COR-L47 (cell line): ENCODE measurements around the gene CCNQ.

Experiments used
- DNase-seq: peaks from one replicate; lab custom pipeline; 2025; lab: John Stamatoyannopoulos, UW

Gene CCNQ

GRCh38 chrX:153598541-153599191 lies at the start of gene CCNQ:
Gene CCNQ (minus strand): TSS chrX:153599139. CDS start chrX:153599073, 66 bp downstream.
- DNase-seq: no peak

GRCh38 chrX:153647461-153648357 lies 48.8 kb upstream of the CCNQ start:
- no peak for DNase-seq

DNA sequence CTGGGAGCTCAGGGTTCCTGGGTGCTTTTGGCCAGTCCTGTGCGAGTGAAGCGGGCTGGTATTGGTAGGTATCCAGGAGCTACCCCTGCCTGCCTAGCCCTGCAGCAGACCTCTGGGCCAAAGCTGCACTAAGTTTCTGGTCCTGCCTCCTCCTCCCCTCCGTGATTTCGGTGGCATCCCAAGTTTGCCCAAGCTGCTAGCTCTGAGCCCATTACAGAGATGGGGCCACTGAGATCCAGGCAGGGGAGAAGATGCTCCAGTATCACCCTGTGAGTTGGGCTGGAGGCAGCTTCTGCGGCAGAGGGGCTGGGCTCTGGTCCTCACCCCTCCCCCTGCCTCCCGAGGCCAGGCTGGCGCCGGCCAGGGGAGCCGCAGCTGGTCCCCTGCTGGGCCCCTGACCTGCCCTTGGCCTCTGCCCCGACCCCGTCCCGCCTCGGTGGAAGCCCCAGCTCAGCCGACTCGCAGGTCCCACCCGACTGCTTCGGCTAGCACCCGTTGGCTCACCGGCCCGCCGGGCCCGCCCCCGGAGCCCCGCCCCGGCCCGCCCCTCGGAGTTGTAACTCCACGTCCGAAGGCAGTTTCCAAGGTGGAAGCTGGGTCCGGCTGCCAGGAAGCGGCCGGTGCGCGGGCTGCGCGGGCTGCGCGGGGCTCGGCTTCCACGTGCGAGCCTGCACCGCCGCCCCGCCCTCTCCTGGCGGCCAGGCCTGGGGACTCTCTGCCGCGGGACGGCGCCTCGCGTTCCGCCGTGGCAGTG lies 47.9 kb upstream of the CCNQ start, which contains the start of gene DUSP9:
Gene DUSP9 (plus strand): TSS at position 584 of the 754 bp plus-strand sequence. CDS start 751 bp downstream, outside the sequence.
- no peak for DNase-seq

DNA sequence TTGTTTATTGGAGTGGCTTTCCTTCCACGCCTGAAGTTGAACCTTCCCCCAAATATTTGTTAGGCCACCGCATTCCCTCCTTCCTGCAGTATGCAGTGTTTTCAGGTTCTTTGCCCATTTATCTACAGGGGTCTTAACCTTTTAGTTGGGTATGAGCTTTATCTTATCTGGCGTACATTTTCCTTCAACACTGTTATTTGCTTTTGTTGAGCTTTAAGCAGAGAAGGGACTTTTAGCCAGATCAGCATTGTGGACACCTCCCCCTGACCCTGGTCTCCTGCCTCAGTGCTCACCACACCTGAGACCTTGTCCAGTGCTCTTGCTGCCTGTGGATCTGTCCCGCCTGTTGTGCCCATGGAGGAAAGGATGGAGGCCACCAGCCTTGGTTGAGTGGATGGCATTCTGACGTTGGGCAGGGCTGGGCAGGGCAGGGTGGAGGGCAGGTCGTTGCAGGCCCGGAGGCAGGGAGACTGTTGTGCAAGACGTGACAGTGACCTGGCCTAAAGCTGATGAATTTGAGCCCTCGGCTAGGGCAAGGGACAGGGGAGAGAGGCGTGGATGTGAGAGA lies 47.1 kb upstream of the CCNQ start:
- DNase-seq: no peak

GRCh38 chrX:153645151-153645550 lies 46.2 kb upstream of the CCNQ start:
- DNase-seq: no peak

DNA sequence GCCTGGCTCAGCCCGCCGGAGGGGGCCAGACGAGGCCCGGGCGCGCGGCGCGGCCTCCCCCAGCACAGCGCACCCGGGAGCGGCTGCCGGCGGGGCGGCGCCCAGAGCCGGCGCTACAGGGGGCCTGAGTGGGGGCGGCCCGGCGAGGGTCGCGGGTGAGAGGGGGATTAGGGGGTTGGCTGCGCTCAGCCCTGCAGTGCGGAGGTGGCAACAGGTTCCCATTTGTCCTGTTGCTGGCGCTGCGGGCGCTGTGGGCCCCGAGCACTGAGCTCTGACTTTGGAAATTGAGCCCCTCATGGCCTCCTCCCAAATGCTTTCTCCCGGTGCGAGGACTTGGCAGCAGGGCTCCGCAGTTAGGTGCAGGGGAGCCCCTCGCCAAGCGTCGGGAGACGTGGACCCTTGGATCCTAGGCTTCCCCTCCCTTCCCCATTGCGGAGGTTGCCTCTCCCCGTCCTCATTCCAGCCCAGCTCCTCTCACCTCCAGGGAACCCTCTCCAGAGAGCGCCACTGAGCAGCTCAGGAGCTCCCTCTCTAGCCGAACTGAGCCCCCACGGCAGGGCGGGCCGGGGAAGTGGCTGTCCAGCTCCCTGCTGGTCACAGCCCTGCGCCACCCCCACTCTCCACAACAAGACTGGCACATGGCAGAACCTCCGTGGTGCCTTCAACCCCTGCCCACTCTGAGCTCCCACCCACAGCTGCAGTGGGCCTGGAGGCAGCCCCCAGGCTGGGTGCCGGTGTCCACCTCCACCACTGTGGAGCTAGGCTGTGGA lies 45.6 kb upstream of the CCNQ start:
- no peak for DNase-seq

DNA sequence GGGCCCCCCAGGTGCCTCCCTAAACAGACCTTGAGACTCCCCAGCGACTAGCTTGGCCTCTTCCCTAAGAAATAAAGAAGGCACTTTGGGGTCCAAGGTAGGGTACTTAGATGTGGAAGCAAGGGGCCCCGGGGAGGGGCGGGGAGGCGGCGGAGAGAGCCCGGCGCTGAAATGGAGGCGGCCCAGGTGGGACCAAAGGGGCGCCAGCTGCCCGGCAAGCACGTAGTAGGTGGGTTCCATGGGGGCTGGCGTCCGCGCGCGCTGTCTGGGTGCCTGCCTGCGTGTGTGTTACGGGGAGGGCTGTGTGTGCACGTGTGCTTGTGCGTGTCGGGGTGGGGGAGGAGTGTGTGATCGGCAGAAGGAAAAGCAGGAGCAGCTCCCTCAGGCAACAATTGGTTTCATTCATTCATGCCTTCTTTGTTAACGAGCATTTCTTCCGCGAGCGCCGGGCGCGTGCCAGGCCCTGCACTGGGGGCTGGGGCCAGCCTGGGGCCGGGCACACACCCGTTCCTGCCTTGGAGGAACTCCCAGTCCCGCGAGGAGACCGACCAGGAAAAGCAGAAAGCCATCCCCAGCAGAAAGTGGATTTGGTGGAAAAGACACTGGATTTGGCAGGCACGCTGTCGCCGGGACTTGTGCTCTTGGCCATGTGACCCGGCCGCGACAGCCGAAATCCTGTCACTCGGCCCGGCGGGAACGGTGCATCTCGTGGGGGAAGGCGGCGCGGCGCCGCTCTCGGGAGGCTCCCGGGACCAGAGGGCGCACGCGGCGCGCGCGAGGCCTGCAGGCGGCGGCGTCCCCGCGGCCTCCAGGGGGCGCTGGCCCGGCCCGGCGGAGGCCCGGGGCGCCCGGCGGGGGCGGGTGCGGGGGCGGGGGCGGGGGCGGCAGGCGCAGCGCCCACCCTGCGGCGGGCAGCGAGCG lies 44.8 kb upstream of the CCNQ start:
- DNase-seq: no peak

DNA sequence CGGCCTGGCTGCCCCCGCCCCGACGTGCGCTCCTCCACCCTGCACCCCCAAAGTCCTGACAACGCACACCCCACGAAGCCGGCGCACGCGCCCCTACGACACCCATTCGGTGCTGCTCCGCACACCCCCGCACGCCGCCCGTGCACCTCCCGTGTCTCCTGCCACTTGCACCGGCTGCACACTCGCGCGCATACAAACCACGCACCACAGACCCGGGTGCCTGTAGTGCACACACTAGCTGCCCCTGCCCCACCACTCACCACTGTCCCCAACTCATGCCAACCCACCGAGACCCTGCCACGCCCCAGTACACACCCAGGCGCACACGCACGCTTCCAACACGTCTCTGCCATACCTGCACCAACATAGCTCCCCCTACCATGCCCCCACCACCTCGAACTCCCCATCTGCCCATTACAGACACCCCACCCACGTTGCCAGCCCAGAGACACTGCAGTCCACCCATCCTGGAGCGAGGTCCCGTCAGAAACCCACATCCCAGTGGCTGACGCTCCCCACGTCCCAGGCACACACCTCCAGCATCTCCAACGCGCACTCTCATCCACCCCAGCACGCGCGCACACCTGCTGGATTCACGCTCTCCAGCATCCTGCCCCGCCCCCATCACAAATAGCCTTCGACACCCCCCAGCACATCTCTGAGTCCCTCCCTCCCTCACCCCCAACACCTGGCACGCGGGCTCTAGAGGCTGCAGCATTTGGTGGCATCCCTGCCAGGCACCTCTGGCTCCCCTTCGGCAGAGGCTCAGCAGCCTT lies 43.9 kb upstream of the CCNQ start:
- no peak for DNase-seq

- DNase-seq: no peak
Observed at GRCh38 chrX:153642051-153642654, 43.2 kb upstream of the CCNQ start.

DNA sequence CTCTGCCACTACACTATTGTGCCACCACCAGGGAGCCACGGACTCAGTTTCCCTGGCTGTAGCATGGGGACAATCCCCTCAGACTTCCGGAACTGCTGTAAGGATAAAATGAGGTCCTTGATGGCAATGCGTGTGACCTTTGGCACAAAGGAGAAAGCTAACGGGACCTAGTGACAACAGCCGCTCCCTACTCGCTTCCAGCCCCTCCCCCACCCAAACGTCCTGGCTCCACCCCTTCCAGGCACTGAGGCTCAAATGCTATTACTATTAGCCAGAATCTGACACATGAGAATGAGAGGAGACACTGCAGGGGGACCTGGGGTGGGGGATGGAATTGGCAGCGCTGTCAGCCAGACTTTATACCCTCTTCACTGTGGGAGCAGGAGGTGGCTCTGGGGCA lies 42.7 kb upstream of the CCNQ start:
- DNase-seq: no peak

DNA sequence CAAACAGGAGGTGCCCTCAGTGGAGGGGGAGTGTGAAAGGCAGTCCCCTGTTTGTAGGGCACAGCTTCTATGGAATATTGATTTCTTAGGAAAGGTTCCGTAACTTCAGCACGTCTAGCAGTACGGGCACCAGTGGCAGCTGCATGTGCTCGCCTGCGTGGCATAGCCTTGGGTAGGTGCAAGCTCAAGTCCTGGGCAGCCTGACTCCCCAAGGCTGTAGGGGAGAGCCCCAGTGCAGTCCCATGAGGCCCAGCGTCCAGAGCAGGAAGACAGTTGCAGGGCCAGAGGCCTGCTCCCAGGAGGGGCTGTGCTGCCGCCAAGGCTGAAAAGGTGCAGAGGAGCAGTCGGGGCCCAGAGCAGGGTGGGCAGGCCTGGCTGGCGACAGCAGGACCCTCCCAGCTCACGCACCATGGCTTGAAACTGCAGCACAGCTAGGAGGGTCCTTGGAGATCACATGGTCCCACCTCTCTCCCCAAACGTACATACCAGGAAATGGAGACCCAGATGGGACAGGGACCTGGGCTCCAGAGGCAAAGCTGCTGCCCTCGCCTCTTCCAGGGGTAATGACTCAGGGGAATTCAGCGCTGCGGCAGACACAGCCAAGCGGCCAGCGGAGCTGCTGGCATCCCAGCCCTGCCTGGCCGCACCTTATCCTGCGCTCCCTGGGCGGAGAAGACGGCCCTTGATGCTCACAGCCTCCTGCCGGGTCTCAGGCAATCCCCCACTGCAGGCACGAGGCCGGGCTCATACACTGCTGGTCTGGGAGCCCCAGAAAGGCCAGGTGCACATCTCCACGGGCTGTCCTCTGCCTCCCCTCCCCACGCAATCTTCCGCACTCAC lies 42.0 kb upstream of the CCNQ start:
- DNase-seq: no peak

DNA sequence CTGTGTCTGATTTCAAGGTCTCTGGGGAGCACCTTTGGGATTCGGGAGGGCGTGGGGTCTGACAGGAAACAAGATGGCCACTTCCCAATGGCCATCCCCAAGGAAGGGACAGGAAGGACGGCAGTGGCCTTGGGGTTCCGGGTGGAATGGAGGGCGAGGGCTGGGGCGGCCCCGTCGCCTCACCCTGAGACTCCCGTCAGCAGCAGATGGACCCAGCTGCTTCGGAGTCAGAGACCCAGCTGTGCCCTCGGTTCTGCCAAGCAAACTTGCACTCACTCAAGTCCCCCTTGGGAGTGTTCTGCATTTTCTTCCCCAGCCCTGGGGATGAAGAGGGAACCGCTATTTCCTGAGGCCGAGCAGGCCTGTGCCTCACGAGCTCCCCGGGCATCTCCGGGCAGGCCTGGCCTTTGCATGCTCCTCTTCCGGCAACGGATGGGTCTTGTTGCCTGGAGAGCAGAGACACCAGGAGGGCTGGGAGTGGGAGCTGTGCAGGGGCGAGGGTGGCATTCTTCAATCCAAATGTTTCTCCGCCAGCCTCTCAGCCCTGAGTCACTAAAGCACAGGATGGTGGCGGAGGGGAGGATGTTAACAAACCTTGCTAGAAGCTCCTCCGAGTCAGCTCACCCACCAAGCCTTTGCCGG lies 41.2 kb upstream of the CCNQ start:
- no peak for DNase-seq

GRCh38 chrX:153639177-153640044 lies 40.5 kb upstream of the CCNQ start:
- DNase-seq: no peak

DNA sequence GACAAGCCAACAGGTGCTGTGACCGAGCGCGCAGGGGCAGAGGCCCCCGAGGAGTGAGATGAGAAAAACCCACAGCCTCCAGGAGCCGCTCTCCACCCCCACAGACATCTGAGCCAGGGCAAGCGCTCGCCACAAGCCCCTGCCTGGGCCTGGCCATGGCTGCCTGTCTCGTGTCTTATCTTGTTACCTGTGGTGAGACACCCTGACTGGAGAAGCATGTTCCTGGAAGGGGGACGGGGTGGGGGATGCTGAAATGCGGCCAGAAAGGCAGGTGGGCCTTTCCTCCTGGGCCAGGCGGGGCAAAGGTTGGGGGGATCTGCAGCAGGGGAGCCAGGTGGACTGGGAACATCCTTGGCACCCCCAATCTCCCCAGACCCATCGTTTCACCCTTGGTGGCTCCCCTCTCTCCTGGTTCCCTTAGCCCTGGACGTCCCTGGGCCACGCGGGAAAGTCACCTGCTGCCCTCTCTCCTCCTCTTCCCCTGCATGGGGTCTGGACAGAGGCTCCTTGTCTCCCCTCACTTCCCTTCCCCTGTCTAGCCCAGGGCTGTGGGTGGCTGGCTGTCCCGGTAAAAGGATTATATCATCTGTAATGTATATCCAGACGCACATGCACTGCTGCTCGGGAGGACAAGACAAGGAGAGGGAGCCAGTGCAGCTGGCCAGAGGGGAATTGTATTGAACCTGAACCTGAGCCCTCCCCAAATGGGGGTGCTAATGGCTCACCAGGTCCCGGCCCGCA lies 39.7 kb upstream of the CCNQ start:
- no peak for DNase-seq

DNA sequence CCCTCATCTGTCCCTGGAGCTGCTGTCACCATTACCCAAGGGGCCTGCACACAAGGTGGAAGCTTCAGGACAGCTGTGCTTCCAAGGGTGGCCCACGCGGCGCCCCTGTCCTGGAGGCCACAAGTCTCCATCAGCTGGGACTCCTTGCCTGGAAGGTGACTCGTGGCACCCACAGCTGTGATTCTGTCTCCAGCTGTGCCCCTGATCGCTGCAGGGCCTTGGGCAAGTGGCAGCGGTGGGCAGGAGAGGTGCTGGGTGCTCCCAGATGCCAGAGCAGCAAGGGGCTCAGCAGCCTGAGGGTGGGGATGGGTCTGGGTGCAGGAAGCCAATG lies 39.1 kb upstream of the CCNQ start:
- no peak for DNase-seq
